ENCODE measurements around the gene PTEN. TPM values are rescaled to one million over a fixed set of nuclear protein-coding genes. Genes with fewer than 3 reads are reported as not detected.

Gene PTEN
- total RNA-seq, 1 donor from 2014 or later = 212 TPM

DNA sequence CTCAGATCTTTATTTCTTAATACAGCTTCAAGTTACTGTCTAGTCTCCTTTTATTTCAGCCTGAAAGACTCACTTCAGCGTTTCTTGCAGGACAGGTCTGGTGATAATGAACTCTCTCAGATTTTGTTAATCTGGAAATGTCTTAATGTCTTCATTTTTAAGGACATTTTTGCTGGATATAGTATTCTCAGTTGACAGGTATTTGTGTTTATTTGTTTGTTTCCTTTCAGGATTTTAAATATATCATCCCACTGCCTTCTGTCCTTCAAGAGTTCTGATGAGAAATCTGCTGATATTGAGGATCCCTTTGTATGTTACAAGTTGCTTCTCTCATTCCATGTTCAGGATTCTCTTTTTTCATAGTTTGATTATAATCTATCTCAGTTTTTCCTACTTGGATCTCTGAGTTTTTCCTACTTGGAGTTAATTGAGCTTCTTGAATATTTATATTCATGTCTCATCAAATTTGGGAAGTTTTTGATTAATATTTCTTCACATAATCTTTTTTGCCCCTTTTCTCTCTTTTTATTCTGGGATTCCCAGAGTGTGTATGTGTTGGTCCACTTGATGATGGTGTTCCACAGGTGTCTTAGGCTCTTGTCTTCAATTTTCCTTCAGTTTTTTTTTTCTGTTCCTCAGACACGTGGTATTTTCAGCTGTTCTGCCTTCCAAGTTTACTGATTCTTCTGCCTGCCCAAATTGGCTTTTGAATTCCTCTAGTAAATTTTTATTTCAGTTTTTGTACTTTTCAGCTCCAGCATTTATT is 49.9 kb downstream of the PTEN start:
- DNase-seq (ENCODE audit: low spot score in 2 of 2) (no peak), FAIRE-seq (no peak)

- no peak for FAIRE-seq
Observed at GRCh38 chr10:87915406-87915805, 52.0 kb downstream of the PTEN start.

DNA sequence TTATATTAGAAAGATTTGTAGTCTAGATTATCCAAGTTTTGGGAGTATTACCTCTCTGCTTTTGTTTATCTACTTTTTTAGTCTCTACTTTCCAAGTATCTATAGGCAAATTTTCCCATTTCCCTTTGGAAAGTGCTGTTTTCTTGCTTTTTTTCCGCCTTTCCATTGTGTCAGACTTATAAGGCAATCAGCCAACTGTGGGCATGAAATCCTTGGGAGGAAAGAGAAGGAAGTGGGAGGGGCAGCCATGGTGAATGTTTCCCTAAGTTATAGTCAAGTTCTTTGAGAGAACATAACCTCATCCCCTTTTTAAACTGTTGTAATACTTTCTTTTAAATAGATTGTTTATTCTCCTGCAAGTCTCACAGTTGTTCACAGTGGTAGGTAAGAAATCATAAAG is 52.6 kb downstream of the PTEN start:
- FAIRE-seq = no peak
- DNase-seq (ENCODE audit: low spot score in 2 of 2) = no peak

More at GRCh38 chr10:87915406-87915805, 52.0 kb downstream of the PTEN start:
- no peak for DNase-seq (ENCODE audit: low spot score in 2 of 2)

DNA sequence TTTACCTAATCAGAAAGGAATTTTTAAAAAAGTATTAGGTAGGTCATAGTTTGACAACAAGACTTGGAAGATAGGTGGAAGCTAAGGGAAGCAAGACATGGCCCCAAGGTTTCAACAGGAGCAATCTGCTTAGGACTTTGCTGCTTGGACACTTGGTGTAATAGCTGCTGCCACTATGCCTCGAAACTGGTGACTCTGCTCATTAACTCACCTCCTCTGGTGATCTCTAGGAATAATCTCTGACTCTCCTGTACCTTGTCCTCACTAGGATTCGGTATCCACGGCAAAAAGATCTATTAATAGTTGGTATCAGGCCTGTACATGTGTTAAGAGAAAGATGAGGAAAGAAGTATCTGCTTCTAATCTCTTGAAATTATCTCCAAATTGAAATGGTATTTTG is 53.1 kb downstream of the PTEN start:
- DNase-seq (ENCODE audit: low spot score in 2 of 2) = no peak
- FAIRE-seq = no peak

GRCh38 chr10:87918254-87918859 is 54.9 kb downstream of the PTEN start:
- FAIRE-seq (no peak), DNase-seq (ENCODE audit: low spot score in 2 of 2) (no peak)

GRCh38 chr10:87920538-87920937 is 57.1 kb downstream of the PTEN start:
- FAIRE-seq (no peak), DNase-seq (ENCODE audit: low spot score in 2 of 2) (no peak)

GRCh38 chr10:87921931-87922688 is 58.7 kb downstream of the PTEN start:
- DNase-seq (ENCODE audit: low spot score in 2 of 2) = no peak
- FAIRE-seq = no peak

DNA sequence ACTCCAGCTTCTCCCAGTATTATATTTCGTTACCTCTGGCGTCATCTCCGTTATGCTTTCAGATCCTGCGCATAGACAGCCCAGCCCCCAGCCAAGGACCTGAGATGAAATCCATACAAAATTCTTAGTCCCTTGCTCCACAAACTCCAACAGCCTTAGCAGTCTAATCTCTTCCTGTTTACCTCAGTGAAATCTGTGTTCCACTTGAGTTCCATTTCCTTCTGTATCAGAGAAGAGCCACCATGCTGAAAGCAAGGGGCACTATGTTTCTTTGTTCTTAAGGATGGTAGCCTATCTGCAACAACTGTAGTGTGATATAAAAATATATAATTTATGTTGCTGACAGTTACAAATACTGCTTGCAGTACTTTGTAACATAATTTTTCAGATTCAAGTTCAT is 59.8 kb downstream of the PTEN start:
- no peak for DNase-seq (ENCODE audit: low spot score in 2 of 2)
- FAIRE-seq = no peak

DNA sequence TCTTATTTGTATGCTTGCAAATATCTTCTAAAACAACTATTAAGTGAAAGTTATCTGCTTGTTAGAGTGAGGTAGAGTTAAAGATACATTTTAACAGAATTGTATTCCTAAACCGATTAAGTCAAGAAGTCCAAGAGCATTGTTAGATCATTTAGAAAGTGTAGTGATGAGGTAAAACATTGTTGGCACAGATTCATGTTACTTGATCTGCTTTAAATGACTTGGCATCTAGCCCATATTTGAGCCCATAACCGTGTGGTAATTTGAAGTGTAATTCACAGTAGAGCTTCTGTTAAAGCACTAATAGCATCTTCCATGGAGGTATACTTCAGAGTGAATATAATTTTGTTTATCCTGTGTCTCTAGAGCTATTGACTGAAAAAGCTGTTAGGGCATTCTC is 62.1 kb downstream of the PTEN start:
- FAIRE-seq = peak; percentile 17
- DNase-seq (ENCODE audit: low spot score in 2 of 2) = no peak

GRCh38 chr10:87927091-87927490 is 63.7 kb downstream of the PTEN start:
- FAIRE-seq (no peak), DNase-seq (ENCODE audit: low spot score in 2 of 2) (no peak)

- FAIRE-seq (no peak), DNase-seq (ENCODE audit: low spot score in 2 of 2) (no peak)
Observed at GRCh38 chr10:87928996-87929395, 65.6 kb downstream of the PTEN start.

DNA sequence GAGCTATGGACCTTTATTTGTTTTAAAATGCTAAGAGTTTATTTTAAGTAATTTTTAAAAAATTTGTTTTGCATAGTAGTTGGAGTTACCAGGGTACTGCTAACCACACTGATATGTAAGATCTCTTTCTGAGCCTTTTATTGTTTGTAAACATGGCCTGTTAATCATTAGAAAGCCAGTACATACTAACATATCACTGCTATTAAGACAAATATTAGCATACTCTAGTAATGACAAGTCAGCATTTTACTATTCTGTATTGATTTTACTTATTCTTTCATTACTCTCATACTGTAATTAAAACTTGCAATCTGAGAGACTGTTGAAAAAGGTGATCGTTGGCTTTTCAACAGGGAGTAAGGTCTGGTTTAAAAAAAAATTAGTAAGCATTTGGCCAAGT is 66.7 kb downstream of the PTEN start:
- FAIRE-seq (no peak), DNase-seq (ENCODE audit: low spot score in 2 of 2) (no peak)

DNA sequence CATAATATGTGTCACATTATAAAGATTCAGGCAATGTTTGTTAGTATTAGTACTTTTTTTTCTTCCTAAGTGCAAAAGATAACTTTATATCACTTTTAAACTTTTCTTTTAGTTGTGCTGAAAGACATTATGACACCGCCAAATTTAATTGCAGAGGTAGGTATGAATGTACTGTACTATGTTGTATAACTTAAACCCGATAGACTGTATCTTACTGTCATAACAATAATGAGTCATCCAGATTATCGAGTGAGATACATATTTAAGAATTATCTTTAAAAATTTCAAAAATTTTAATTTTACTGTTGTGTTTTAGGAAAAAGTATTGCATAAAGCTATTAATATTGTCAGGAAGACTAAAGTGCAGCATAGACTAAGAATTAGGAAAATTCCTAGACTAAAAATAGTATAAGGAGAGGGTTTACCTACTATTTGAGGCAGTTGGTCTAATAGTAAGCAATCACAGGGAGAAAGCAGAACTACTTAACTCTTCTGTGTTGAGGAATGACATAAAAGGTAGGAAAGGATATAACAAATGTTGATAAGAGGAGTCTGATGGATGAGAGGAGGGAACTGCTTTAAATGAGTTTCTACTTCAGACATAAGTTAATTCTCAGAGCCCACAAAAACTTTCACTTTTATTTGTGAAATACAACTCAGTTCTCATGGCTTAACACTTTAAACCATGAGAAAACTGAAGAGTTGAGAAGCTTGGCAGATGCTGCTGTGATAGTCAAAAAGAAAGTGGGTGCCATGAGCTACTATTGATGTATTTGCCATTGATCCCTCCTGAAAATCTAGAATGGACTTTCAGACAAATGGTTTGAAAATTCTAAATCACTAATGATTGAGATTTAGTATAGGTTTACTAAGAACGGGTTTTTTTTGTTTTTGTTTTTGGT is 67.8 kb downstream of the PTEN start:
- FAIRE-seq (no peak), DNase-seq (ENCODE audit: low spot score in 2 of 2) (no peak)

GRCh38 chr10:87931836-87932230 is 68.4 kb downstream of the PTEN start:
- no peak for FAIRE-seq
- DNase-seq (ENCODE audit: low spot score in 2 of 2) = no peak

- DNase-seq (ENCODE audit: low spot score in 2 of 2) (no peak), FAIRE-seq (no peak)
Observed at GRCh38 chr10:87935290-87936141, 72.1 kb downstream of the PTEN start.

GRCh38 chr10:87940210-87940609 is 76.8 kb downstream of the PTEN start:
- FAIRE-seq (no peak), DNase-seq (ENCODE audit: low spot score in 2 of 2) (no peak)

DNA sequence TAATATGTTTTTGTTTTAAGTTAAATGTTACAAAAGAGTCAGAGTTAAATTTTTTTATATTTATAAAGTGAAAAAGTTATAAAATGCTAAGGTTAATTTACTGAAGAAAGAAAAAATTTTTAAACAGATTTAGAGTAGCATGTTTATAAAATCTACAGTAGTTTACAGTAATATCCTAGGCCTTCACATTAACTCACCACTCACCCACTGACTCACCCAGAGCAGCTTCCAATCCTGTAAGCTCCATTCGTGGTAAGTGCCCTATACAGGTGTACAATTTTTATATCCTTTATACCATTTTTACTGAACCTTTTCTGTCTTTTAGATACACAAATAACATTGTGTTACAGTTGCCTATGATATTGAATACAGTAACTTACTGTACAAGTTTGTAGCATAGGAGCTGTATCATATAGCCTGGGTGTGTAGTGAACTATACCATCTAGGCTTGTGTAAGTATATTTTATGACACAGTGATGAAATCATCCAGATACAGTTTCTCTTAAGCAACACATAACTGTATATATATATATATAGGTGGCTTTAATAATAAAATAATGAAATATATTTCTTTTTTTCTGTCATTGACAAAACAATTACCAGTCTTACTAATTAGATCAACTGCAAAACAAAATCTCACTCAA is 79.6 kb downstream of the PTEN start:
- FAIRE-seq = no peak
- no peak for DNase-seq (ENCODE audit: low spot score in 2 of 2)

DNA sequence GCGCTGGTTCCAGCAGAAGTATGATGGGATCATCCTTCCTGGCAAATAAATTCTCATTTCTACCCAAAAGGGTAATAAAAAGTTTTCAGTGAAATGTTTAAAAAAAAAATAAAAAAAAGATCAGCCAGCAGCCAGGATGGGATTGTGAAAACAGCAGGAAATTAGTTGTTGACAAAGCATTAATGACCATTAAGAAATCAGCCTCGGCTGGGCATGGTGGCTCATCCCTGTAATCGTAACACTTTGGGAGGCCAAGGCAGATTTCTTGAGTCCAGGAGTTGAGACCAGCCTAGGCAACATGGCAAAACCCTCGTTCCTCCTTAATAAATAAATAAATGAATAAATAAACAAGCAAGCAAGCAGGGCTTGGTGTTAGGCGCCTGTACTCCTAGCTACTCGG is 82.6 kb downstream of the PTEN start:
- no peak for DNase-seq (ENCODE audit: low spot score in 2 of 2)
- no peak for FAIRE-seq

DNA sequence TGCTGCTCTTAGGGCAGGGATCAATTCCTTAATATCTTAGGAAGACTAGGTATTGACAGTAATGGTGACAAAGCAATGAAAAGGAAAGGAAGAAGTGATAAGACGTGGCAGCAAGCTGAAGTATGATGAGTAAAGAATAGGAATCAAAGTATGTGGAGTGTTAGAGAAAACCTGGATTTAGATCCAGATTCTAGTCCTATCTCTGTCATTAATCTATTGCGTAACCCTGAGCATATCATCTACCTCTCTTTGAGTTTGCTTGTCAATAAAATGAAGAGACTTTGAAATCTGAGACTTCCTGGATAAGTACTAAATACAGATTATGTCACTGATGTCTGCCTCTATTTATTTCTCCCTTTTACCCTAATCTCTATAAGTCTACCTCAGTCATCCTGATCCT is 89.2 kb downstream of the PTEN start:
- DNase-seq (ENCODE audit: low spot score in 2 of 2) (no peak), FAIRE-seq (no peak)
